ENCODE results near the gene FKBP5.

DNA sequence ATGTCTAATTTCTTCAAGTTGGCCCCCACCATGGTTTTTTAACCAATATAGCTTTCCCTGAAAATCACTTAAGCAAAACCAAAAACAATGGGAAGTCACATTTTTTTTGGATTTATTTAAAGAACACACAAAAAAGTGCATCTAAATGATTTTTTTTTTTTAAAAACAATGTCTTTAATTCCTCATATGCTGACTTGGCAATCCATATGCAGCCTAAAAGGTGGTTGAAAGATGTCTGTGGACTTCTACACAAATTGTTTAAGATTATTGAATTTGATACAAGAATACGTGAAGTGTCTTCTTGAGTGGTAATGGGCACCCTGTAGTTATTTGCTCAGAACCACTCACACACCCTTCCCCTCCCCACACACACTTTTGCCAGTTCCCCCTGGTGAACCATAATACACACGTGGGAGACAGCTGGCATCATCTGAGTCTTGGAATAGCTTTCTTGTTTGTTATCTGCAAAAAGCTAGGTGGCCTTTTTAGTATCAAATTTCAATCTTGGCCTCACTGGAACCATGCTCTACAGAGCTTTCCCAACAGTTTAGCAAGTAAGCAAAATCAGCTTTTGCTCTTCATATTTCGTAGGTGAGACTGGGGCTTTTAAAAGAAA lies 115.1 kb downstream of the FKBP5 start:
- TF ChIP-seq, protein P1, sequence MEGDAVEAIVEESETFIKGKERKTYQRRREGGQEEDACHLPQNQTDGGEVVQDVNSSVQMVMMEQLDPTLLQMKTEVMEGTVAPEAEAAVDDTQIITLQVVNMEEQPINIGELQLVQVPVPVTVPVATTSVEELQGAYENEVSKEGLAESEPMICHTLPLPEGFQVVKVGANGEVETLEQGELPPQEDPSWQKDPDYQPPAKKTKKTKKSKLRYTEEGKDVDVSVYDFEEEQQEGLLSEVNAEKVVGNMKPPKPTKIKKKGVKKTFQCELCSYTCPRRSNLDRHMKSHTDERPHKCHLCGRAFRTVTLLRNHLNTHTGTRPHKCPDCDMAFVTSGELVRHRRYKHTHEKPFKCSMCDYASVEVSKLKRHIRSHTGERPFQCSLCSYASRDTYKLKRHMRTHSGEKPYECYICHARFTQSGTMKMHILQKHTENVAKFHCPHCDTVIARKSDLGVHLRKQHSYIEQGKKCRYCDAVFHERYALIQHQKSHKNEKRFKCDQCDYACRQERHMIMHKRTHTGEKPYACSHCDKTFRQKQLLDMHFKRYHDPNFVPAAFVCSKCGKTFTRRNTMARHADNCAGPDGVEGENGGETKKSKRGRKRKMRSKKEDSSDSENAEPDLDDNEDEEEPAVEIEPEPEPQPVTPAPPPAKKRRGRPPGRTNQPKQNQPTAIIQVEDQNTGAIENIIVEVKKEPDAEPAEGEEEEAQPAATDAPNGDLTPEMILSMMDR (IDR thresholded peaks at IDR 0.05), result no peak
- no peak for TF ChIP-seq POLR2A (IDR thresholded peaks at IDR 0.05)
- TF ChIP-seq POLR2AphosphoS5 (IDR thresholded peaks at IDR 0.05), result no peak
